NCI-H2227 treated with DMSO at 0.1 percent for 48 hours (cell line): ENCODE measurements around the gene KCNA10.

Experiments
- DNase-seq: peaks from one replicate; lab custom pipeline; 2025; lab: John Stamatoyannopoulos, UW

KCNA10 gene

GRCh38 chr1:110501488-110502132 lies 17.4 kb downstream of the KCNA10 start:
- no peak for DNase-seq

DNA sequence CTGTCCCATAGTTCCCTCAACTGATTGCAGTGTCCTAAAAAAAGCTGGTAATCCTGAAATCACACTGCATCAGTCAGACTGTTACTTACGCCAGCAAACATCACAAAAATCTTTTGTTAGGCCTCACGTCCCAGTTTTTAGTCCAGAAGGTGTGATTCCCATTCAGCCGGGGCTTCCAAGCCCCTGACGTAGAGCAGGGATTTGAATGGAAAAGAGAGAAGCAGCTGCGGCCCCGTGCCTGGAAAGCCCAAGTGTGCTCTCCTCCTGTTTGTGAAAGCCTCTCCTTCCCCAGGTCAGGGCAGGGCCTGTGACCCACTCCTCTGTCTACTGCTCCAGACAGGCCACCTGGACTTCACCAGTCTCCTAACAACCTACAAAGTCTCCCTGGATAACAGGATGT lies 20.7 kb downstream of the KCNA10 start:
- DNase-seq: no peak

- peak; percentile 86 for DNase-seq
Measured at GRCh38 chr1:110495926-110496600, 22.9 kb downstream of the KCNA10 start.

- peak; percentile 12 for DNase-seq
Measured at GRCh38 chr1:110494522-110495406, 24.2 kb downstream of the KCNA10 start.

- no peak for DNase-seq
Measured at GRCh38 chr1:110494036-110494435, 24.9 kb downstream of the KCNA10 start.

GRCh38 chr1:110493059-110493699 lies 25.8 kb downstream of the KCNA10 start:
- no peak for DNase-seq

DNA sequence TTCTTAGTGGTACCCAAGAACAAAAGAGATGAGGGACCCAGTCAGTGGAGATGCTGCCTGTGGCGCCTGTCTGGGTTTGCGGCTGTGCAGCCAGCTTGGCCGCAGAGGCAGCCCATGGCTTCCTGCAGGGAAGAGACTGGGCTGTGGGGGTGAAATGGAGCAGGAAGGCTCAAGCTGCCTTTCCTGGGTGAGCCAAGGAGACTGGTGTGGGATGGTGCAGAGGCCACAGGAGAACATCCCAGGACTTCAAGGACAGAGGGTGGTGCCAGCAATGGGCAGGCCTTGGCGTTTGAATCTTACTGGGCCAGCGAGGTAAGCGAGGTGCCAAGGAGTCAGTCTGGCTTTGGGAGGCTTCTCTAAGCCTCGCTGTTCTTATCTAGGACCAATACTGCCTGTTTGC lies 26.4 kb downstream of the KCNA10 start:
- no peak for DNase-seq

GRCh38 chr1:110490791-110491451 lies 28.1 kb downstream of the KCNA10 start:
- no peak for DNase-seq

DNA sequence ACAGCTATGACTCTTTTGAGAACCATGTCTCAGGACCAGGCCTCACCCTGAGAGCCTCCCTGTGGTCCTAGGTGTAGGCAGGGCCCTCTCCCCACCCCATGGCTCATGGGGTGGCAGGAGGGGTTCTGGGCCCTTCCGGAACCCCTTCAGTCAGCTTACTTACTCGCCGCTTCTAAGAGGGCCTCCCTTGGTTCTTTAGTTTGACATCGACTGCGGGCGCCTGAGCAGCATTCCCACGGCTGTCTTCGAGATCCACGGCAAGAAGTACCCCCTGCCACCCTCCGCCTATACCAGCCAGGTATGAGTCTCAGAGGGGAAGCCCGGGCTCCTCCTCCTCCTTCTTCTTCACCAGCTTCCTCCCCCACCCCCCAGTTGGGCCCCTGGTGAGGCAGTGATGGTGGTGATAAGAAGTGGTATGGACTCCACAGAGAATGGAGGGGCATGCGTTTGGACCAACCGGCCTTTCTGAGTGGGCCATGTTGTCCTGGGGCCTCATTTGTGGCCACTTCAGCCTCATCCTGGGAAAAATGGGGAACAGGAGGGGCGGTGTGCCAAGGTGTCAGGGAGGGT lies 28.9 kb downstream of the KCNA10 start:
- DNase-seq: no peak

- no peak for DNase-seq
Measured at GRCh38 chr1:110489406-110489805, 29.6 kb downstream of the KCNA10 start.

- DNase-seq: no peak
Measured at GRCh38 chr1:110488867-110489266, 30.1 kb downstream of the KCNA10 start.

GRCh38 chr1:110488161-110488560 lies 30.8 kb downstream of the KCNA10 start:
- DNase-seq: no peak

DNA sequence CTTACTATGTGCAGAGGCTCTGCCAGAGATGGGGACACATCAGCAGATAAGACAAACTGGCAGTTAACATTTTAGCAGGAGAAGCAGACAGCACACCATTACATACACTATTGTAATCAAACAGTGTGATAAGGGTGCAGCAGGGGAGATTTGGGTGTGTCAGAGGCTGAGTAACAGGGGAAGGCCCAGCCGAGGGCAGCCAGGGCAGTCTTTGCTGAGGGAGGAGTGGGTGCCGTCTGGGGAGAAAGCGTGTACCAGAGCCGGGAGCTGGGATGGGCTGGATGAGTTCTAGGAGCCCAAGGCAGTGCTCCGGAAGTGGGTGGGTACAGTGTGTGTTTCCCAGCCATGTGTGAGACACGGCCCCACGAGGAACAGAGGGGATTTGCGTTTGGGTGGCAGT lies 31.2 kb downstream of the KCNA10 start:
- no peak for DNase-seq

DNA sequence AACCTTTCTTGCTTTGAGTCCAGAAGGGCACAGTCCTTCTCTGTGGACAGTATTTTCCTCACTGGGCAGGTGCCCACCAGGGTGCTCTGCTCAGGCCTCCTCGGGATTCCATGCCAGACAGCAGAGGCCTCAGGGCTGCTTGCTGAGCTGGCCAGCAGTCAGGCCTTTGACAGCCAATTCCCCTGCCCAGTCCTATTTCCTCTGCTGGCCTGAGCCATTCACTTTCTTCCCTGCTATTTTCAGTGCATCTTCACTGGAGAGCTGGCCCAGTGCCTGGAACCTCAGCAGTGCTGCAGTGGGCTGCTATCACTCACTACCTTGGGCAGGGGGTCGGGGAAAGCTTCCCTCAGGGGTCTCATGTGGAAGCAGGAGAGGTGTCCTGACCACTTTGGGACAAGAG lies 33.2 kb downstream of the KCNA10 start:
- DNase-seq: no peak

DNA sequence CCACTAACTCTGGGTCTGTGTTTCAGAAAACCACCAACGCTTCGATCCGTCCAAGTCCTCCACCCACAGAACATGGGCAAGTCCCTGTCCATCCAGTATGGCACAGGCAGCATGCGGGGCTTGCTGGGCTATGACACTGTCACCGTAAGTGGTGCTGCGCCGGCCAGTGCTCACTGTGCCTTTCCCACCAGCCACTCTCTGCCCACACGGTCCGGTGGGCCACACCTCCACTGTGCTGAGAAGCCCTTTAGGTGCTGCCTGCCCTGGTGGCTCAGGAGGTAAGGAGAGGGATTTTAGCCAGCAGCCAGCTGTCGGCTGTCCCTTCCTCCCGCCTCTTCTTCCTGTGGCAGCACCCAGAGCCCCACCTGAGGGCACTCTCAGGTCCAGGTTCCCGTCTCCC lies 34.2 kb downstream of the KCNA10 start:
- no peak for DNase-seq

GRCh38 chr1:110483308-110483685 lies 35.7 kb downstream of the KCNA10 start:
- no peak for DNase-seq

GRCh38 chr1:110482662-110483307 lies 36.2 kb downstream of the KCNA10 start:
- no peak for DNase-seq

DNA sequence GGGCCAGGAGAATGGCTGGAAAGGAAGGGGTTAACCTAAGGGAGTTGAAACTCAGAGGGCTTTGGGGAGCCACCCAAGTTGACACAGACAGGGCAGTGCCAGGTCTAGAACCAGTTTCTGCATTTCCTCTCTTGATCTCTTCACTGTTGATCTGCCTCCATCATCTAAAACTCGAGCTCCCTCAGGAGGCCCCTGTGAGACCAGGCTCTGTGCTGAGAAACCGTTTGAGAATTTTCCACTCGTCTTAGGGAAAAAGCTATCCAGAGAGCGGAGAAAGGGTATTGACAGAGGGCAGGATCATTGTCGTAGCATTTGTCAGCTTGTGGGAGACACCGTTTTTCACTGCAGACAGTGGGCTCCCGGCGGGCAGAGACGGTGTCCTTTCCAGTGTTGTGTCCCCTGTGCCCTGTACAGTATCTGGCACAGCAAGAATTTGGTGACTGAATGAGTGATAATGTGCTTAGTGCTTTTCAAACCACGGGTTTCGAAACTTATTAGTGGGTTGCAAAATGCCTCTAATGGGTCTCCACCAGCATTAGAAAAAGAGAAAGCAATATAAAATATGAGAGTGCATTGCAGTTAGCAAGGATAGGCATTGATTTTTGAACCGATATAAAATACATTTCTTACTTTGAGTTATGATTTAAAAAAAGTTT lies 36.9 kb downstream of the KCNA10 start:
- no peak for DNase-seq

DNA sequence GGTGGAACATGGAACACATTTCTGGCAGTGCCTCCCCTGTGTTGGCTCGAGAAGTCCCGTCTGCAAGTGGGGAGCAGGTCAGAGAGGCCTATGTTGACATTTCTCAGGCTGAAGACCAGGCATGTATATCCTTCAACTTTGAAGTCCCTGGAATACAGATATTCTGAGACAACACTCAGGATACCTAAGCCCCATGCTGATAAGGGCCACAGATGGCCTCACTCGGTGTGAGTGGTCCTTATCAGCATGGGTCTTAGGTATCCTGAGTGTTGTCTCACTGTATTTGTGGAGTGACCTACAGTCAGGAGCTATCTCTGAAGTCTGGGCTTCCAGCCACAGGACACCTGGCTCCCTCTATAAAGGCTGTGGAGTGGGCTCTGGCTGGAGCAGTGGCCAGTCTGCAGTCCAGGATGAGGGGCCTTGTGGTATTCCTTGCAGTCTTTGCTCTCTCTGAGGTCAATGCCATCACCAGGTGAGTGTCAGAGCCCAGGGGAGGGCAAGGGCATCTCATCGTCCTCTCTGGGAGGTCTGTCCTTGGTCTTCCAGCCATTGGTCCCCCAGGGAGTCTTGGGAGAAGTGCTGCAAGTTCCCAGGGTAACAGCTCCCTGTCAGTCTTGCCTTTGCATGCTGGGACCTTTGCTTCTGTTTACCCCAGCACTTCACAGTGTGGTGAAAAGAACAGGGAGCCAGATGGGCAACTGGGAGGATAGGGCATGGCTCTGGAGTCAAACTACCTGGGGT lies 38.4 kb downstream of the KCNA10 start:
- DNase-seq: no peak

DNA sequence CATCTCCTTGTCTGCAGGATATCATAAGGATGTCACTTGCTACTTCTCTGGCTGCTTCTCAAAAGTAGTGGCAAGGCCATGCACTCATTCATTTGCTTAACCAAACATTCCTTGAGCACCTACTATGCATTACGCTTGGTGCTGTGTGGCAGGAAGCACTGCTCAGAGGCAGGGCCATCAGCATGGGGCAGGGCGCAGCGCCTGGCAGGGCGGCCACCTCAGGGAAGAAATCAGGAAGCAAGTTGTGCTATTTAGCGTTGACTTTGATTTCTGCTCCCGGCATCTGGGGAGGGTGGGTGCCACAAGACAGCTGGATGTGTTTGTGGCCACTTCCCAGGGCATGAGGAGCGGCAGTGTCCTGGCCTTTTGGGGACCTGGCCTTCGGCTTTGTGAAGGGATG lies 40.1 kb downstream of the KCNA10 start:
- DNase-seq: no peak
